HL-60 (cell line): Measurements from ENCODE around the gene STAC3.

Experiments used
- DNase-seq, 2 experiments: peaks; one replicate each; pipeline ENCODE4 v3.0.0-alpha.2; 2010 to 2020; ENCODE audit warnings: low read depth in 1 of 2, low spot score in 1 of 2
- H3K27ac ChIP-seq: fragments of 250-450 bp; sonication (Bioruptor Pico); replicated peaks from 2 replicates; pipeline ENCODE4 v1.5.1; 2020; ENCODE audit warnings: mild to moderate bottlenecking, moderate library complexity
- H3K27me3 ChIP-seq: fragments of 250-450 bp; sonication (Bioruptor Pico); 2 replicates; pipeline ENCODE4 v1.5.1; 2021; ENCODE audit warnings: mild to moderate bottlenecking, moderate library complexity; ENCODE audit not compliant: insufficient read depth, poor library complexity, severe bottlenecking
- H3K4me3 ChIP-seq: replicated peaks from 2 replicates; pipeline ENCODE4 v1.5.1; 2011; ENCODE audit warnings: mild to moderate bottlenecking, control low read depth, low read length; ENCODE audit not compliant: insufficient read depth
- GABPA ChIP-seq: IDR thresholded peaks from 2 replicates; pipeline ENCODE4 v1.6.1; 2012; ENCODE audit warnings: low read depth
- POLR2AphosphoS5 ChIP-seq: IDR thresholded peaks from 2 replicates; pipeline ENCODE4 v1.6.1; 2012; ENCODE audit warnings: low read depth
- SPI1 ChIP-seq: IDR thresholded peaks from 2 replicates; pipeline ENCODE4 v1.6.1; 2012; ENCODE audit warnings: low read depth, mild to moderate bottlenecking, borderline replicate concordance
- TF ChIP-seq, protein P1 (sequence below): IDR thresholded peaks from 2 replicates; pipeline ENCODE4 v1.6.1; 2012; ENCODE audit warnings: low read depth; ENCODE audit not compliant: insufficient replicate concordance
- TF ChIP-seq, protein P2 (sequence below): IDR thresholded peaks from one replicate; pipeline ENCODE4 v1.5.1; 2011; ENCODE audit warnings: low read length, control low read depth, inconsistent platforms; ENCODE audit not compliant: insufficient read depth

The STAC3 gene

DNA sequence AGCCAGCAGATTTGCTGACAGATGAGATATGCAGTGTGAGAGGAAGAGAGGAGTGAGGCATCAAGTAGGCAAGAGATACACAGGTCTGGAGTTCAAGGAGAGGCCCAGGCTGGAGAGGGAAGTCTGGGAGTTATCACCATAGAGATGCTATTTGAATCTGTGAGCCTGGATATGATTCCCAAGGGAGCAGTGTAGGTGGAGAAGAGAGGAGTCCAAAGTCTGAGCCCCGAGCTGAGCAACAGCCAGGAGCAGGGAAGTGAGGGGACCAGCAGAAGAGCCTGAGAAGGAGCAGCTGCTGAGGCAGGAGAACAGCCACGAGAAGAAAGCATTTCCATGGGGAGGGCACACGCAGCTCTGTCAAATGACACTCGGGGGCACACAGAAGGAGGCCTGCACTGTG, 54.5 kb downstream of the STAC3 start:
- no peak for DNase-seq
- Histone ChIP-seq H3K27me3 (peaks cover 14% of the 10 kb centered on the region), H3K27ac (no peak overlapping the region)

DNA sequence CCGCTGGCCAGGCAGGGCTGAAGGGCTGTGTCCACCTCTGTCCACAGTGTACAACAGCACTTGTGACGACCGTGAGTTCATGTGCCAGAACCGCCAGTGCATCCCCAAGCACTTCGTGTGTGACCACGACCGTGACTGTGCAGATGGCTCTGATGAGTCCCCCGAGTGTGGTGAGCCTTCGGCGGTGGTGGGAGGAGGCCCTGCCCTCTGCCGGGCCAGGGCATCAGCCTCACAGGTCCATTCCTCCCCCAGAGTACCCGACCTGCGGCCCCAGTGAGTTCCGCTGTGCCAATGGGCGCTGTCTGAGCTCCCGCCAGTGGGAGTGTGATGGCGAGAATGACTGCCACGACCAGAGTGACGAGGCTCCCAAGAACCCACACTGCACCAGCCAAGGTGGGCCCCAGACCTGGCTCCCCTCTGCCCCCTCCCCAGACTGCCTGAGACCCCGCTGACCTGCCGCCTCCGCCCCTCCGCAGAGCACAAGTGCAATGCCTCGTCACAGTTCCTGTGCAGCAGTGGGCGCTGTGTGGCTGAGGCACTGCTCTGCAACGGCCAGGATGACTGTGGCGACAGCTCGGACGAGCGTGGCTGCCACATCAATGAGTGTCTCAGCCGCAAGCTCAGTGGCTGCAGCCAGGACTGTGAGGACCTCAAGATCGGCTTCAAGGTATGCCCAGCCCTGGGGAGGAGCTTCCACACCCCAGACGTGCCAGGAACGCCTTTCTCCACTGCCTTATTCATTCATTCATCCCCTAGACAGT, 55.2 kb downstream of the STAC3 start:
- Histone ChIP-seq H3K27me3 (peaks cover 14% of the 10 kb centered on the region), H3K27ac (no peak overlapping the region), H3K4me3 (no peak overlapping the region)
- DNase-seq, result peak in 1 of 2 experiments; percentile 35
- TF ChIP-seq SPI1, result no peak
- TF ChIP-seq, protein P1, sequence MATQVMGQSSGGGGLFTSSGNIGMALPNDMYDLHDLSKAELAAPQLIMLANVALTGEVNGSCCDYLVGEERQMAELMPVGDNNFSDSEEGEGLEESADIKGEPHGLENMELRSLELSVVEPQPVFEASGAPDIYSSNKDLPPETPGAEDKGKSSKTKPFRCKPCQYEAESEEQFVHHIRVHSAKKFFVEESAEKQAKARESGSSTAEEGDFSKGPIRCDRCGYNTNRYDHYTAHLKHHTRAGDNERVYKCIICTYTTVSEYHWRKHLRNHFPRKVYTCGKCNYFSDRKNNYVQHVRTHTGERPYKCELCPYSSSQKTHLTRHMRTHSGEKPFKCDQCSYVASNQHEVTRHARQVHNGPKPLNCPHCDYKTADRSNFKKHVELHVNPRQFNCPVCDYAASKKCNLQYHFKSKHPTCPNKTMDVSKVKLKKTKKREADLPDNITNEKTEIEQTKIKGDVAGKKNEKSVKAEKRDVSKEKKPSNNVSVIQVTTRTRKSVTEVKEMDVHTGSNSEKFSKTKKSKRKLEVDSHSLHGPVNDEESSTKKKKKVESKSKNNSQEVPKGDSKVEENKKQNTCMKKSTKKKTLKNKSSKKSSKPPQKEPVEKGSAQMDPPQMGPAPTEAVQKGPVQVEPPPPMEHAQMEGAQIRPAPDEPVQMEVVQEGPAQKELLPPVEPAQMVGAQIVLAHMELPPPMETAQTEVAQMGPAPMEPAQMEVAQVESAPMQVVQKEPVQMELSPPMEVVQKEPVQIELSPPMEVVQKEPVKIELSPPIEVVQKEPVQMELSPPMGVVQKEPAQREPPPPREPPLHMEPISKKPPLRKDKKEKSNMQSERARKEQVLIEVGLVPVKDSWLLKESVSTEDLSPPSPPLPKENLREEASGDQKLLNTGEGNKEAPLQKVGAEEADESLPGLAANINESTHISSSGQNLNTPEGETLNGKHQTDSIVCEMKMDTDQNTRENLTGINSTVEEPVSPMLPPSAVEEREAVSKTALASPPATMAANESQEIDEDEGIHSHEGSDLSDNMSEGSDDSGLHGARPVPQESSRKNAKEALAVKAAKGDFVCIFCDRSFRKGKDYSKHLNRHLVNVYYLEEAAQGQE, result no peak
- no peak for TF ChIP-seq GABPA

More for the DNA sequence above, 54.5 kb downstream of the STAC3 start:
- TF ChIP-seq POLR2AphosphoS5 (no peak), SPI1 (no peak), GABPA (no peak)
- TF ChIP-seq, protein P1, result no peak
- TF ChIP-seq, protein P2, sequence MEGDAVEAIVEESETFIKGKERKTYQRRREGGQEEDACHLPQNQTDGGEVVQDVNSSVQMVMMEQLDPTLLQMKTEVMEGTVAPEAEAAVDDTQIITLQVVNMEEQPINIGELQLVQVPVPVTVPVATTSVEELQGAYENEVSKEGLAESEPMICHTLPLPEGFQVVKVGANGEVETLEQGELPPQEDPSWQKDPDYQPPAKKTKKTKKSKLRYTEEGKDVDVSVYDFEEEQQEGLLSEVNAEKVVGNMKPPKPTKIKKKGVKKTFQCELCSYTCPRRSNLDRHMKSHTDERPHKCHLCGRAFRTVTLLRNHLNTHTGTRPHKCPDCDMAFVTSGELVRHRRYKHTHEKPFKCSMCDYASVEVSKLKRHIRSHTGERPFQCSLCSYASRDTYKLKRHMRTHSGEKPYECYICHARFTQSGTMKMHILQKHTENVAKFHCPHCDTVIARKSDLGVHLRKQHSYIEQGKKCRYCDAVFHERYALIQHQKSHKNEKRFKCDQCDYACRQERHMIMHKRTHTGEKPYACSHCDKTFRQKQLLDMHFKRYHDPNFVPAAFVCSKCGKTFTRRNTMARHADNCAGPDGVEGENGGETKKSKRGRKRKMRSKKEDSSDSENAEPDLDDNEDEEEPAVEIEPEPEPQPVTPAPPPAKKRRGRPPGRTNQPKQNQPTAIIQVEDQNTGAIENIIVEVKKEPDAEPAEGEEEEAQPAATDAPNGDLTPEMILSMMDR, result no peak
- H3K4me3 ChIP-seq, result no peak overlapping the region

DNA sequence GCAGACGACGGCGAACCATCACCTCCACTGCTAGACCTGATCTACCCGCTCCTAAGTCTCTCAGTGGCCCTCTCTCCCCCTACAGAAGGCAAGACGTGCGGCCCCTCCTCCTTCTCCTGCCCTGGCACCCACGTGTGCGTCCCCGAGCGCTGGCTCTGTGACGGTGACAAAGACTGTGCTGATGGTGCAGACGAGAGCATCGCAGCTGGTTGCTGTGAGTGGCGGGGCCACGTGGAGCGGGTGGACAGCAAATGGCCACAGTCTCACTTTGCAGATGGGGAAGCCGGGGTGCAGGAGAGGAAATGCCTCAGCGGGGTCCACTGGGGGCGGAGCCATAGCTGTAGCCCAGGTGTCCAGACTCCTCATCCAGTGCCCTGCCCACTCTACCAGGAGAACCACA, 55.8 kb downstream of the STAC3 start:
- Histone ChIP-seq H3K4me3 (no peak overlapping the region), H3K27me3 (peaks cover 14% of the 10 kb centered on the region), H3K27ac (no peak overlapping the region)
- TF ChIP-seq, protein P1, result no peak
- TF ChIP-seq SPI1 (no peak), GABPA (no peak), POLR2AphosphoS5 (no peak)
- TF ChIP-seq, protein P2, result no peak
- DNase-seq, result no peak
